Memory B cell (primary cell): ENCODE measurements around the gene ABCC2.
"Not testable (repeated sequence)": the region's sequence is repeated elsewhere in the genome, so short reads cannot be mapped to it uniquely, and the experiment has no call there.

Experiments used
- ATAC-seq: fragments of 150-1000 bp; cut with Tn5 transposase; 2 replicates; pipeline ENCODE4 v1.10.0; 2021; ENCODE audit warnings: low read depth, mild to moderate bottlenecking, moderate library complexity
- DNase-seq, 2 donors: peaks; one replicate each; pipeline ENCODE4 v3.0.0; 2022; ENCODE audit warnings: low spot score in 2 of 2
- H3K27ac Mint-ChIP-seq: one replicate; pipeline ENCODE4 v1.8.0; 2022; ENCODE audit warnings: mild to moderate bottlenecking, moderate library complexity, mixed read lengths
- H3K27me3 Mint-ChIP-seq: one replicate; pipeline ENCODE4 v1.8.0; 2022; ENCODE audit warnings: mixed read lengths
- H3K36me3 Mint-ChIP-seq: one replicate; pipeline ENCODE4 v1.8.0; 2022; ENCODE audit warnings: mild to moderate bottlenecking, mixed read lengths
- H3K4me1 Mint-ChIP-seq: one replicate; pipeline ENCODE4 v1.8.0; 2022; ENCODE audit warnings: mixed read lengths
- H3K4me3 Mint-ChIP-seq: one replicate; pipeline ENCODE4 v1.8.0; 2022; ENCODE audit warnings: mild to moderate bottlenecking, moderate library complexity, mixed read lengths
- H3K9me3 Mint-ChIP-seq: one replicate; pipeline ENCODE4 v1.8.0; 2022; ENCODE audit warnings: mixed read lengths

ABCC2 gene

DNA sequence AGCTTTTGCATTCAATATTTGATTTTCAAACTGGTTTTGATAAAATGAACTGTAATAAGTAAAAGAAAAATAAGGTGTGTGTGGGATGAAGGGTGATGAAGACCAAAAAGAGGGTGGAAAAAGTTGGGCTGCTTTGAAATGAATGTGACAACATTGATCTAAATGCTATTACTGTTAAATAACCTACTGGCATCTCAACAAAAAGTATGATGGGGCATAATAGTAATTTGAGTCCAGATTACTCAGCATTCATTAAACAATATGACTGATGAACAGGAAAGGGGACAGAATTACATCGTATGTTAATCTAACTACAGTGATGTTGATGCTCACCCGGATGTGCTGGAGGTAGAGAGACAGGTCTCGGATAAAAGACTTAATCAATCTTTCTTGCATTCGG lies 112.2 kb downstream of the ABCC2 start:
- Mint-ChIP-seq H3K36me3 (peaks cover 41% of the 10 kb centered on the region), H3K27me3 (no peaks in the 10 kb centered on the region), H3K4me1 (peaks cover 2% of the 10 kb centered on the region), H3K27ac (no peak overlapping the region), H3K9me3 (no peaks in the 10 kb centered on the region), H3K4me3 (no peak overlapping the region)
- ATAC-seq (no peak), DNase-seq (no peak)

DNA sequence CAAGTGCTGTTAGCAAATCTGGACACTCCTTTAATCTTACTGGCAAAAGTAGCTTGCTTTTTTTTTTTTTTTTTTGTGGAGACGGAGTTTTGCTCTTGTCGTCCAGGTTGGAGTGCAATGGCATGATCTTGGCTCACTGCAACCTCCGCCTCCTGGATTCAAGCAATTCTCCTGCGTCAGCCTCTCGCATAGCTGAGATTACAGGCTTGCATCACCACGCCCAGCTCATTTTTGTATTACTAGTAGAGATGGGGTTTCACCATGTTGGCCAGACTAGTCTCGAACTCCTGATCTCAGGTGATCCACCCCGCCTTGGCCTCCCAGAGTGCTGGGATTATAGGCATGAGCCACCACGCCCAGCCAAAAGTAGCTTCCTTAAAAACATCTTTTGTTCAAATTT lies 112.6 kb downstream of the ABCC2 start:
- H3K36me3 Mint-ChIP-seq, result peaks cover 39% of the 10 kb centered on the region
- DNase-seq, ATAC-seq, H3K4me1 Mint-ChIP-seq, H3K4me3 Mint-ChIP-seq, H3K9me3 Mint-ChIP-seq, H3K27ac Mint-ChIP-seq, H3K27me3 Mint-ChIP-seq: not testable (repeated sequence)

DNA sequence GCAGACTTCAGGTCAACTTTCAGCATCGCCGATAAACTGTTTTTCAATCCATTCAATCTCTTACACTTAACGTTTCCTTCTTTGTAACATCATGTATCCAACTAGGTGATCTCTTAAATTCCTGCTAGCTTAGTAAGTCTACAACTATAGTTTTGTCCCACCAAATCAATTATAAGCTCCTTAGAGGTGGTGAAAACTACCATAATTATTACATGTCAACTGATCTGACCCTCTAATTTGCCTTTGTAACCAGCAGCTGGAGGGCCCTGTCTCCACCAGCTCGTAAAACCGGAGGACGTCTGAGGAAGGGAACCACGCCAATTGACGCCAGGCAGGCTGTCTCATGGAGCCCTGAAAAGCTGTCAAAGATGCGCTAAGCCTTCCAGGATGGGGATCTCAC lies 113.4 kb downstream of the ABCC2 start:
- Mint-ChIP-seq H3K9me3 (no peaks in the 10 kb centered on the region), H3K27ac (no peak overlapping the region), H3K36me3 (peaks cover 38% of the 10 kb centered on the region), H3K4me3 (no peak overlapping the region), H3K27me3 (no peaks in the 10 kb centered on the region), H3K4me1 (peaks cover 2% of the 10 kb centered on the region)
- ATAC-seq (no peak), DNase-seq (no peak)
